HG03045 (cell line): ENCODE data around the gene KIF7.
"Not testable (repeated sequence)": the region's sequence is repeated elsewhere in the genome, so short reads cannot be mapped to it uniquely, and the experiment has no call there.

Experiments used
- ATAC-seq: cut with Tn5 transposase; IDR thresholded peaks from one replicate; pipeline ENCODE4 v1.9.1; 2021; ENCODE audit warnings: mild to moderate bottlenecking, moderate library complexity; ENCODE audit not compliant: unreplicated experiment

Gene KIF7, protein sequence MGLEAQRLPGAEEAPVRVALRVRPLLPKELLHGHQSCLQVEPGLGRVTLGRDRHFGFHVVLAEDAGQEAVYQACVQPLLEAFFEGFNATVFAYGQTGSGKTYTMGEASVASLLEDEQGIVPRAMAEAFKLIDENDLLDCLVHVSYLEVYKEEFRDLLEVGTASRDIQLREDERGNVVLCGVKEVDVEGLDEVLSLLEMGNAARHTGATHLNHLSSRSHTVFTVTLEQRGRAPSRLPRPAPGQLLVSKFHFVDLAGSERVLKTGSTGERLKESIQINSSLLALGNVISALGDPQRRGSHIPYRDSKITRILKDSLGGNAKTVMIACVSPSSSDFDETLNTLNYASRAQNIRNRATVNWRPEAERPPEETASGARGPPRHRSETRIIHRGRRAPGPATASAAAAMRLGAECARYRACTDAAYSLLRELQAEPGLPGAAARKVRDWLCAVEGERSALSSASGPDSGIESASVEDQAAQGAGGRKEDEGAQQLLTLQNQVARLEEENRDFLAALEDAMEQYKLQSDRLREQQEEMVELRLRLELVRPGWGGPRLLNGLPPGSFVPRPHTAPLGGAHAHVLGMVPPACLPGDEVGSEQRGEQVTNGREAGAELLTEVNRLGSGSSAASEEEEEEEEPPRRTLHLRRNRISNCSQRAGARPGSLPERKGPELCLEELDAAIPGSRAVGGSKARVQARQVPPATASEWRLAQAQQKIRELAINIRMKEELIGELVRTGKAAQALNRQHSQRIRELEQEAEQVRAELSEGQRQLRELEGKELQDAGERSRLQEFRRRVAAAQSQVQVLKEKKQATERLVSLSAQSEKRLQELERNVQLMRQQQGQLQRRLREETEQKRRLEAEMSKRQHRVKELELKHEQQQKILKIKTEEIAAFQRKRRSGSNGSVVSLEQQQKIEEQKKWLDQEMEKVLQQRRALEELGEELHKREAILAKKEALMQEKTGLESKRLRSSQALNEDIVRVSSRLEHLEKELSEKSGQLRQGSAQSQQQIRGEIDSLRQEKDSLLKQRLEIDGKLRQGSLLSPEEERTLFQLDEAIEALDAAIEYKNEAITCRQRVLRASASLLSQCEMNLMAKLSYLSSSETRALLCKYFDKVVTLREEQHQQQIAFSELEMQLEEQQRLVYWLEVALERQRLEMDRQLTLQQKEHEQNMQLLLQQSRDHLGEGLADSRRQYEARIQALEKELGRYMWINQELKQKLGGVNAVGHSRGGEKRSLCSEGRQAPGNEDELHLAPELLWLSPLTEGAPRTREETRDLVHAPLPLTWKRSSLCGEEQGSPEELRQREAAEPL (N-terminal part only)

GRCh38 chr15:89654847-89655805, at the start of gene KIF7:
Gene KIF7, minus strand, starts transcription at chr15:89655467. Its CDS starts 2,537 bp downstream, at chr15:89652930.
- ATAC-seq = no peak

GRCh38 chr15:89704411-89704810, 49.1 kb upstream of the KIF7 start:
- ATAC-seq = no peak

DNA sequence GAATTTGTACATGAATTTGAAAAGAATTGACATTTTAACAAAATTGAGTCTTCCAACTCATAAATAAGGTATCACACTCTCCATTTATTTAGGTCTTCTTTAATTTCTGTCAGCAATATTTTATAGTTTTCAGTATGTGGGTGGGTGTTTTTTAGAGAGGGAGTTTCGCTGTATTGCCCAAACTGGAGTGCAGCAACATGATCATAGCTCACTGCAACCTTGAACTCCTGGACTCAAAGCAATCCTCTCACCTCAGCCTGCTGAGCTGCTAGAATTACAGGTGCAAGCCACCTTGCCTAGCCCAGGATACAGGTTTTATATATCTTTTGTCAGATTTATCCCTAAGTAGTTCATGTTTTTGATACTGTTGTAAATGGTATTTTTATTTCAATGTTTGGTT, 39.9 kb upstream of the KIF7 start:
- no peak for ATAC-seq

DNA sequence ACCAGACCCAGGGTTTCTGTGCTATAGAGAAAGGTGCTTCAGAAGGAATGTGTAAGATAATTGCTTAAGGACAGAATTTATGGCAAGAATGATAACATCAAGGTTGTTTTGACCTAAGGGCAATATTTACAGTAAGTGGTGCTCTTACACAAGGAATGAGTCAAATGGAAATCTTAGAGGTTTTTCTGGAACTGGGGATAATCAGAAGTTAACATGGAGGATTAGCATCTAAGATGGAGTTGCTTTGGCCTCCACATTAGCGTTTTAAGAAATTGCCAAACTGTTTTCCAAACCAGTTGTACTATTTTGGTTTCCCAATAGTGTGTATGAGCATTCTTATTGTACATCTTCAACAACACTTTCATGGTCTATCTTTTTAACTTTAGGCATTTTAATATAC, 38.4 kb upstream of the KIF7 start:
- ATAC-seq = no peak

DNA sequence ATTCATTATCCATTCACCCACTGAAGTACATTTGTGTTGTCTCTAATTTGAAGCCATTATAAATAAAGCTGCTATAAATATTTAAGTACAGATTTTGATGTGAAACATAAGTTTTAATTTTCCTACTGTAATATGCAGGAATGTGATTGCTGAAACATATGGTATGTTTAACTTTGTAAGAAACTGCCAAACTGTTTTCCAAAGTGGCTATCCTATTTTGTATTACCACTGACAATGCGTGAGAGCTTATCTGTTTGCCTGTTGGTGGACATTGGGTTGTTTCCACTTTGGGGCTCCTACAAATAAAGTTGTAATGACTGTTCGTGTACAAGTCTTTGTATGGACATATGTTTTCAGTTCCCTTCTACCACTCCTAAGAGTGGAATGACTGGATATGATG, 37.8 kb upstream of the KIF7 start:
- ATAC-seq = no peak

- ATAC-seq = peak; percentile 95
Observed at GRCh38 chr15:89690276-89691218, 35.3 kb upstream of the KIF7 start, which contains the start of the genes PEX11A and WDR93. Gene PEX11A, minus strand, starts transcription at chr15:89690754. Its CDS starts 122 bp downstream, at chr15:89690632. Gene WDR93, plus strand, starts transcription at chr15:89690811. Its CDS starts 10,936 bp downstream, at chr15:89701747.

- ATAC-seq = not testable (repeated sequence)
Observed at GRCh38 chr15:89689930-89690275, 34.6 kb upstream of the KIF7 start.

DNA sequence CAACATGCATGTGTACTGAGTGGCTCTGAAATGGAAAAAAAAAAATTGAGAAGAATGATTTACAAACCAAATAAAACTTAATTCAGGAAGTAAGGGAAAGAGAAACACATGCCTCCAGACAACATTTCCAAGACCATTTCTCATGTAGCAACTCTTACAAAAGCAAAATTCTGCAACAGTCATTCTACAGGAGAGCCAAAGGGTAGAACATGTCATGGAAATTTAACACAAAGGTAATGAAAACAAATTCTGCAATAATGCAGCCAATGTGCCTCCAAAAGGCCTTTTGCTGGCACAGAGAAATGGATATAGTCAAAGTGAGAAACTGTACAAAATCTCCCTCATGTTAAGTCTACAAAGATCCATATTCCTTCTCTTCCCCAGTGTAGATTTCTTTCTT, 31.3 kb upstream of the KIF7 start:
- ATAC-seq = no peak

GRCh38 chr15:89685995-89686394, 30.7 kb upstream of the KIF7 start:
- ATAC-seq = no peak

DNA sequence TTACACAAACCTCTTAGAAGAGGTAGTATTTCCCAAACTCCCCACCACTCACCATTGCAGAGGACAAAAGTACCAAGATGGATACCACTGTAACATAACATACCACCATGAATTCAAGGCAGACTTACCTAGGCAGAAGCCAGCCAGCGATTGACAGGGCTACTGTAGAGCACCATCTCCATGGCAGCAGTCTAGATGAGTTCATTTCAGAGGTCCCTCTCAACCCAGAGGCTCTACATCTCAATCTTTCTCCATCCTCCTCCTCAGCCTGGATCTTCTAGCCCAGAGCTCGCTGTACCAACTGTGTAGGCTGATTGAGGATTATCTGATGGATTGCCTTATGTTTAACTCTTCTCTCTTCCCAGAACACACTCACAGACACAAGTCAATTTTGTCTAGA, 25.9 kb upstream of the KIF7 start:
- no peak for ATAC-seq

- ATAC-seq = no peak
Observed at GRCh38 chr15:89680282-89680873, 25.1 kb upstream of the KIF7 start.

GRCh38 chr15:89679212-89679611, 23.9 kb upstream of the KIF7 start, which contains the start of gene PLIN1:
Gene PLIN1, minus strand, starts transcription at chr15:89679367. Its CDS starts 1,878 bp downstream, at chr15:89677489.
- ATAC-seq = no peak

DNA sequence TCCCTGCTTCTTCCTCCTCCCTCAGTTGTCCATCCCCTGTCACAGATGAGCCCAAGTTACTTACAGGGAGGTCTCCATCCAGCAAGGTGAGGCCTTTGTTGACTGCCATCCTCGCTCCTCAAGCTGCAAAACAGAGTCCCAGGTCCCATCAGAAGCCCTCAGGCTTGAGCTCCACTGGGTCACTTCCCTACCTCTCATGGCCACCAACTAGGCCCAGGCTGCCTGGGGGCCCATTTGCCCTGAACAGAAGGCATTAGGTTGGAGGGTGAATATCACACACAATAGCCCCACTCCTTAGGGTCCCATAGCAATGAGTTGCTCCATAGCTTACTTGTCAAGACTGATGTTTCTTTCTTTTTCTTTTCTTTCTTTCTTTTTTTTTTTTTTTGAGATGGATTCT, 22.1 kb upstream of the KIF7 start:
- no peak for ATAC-seq

GRCh38 chr15:89675606-89676005, 20.3 kb upstream of the KIF7 start:
- no peak for ATAC-seq

DNA sequence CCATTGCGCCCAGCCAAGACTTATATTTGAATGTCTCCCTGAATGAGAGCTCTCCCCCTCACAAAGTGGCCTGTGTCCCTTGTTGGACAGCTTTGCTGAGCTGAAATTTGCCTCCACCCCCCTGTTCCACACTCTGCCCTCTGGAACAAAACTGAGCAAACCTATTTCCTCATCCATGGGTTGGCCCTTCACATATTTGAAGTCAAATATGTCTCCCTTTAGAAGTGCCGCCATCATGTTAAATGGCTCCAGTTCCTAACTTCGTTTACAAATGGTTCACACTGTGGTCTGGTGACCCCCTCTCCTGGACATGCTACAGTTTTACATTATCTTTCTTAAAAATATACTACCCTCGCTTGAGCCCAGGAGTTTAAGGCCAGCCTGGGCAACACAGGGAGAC, 19.3 kb upstream of the KIF7 start:
- no peak for ATAC-seq

- ATAC-seq = no peak
Observed at GRCh38 chr15:89673165-89673512, 17.9 kb upstream of the KIF7 start.

DNA sequence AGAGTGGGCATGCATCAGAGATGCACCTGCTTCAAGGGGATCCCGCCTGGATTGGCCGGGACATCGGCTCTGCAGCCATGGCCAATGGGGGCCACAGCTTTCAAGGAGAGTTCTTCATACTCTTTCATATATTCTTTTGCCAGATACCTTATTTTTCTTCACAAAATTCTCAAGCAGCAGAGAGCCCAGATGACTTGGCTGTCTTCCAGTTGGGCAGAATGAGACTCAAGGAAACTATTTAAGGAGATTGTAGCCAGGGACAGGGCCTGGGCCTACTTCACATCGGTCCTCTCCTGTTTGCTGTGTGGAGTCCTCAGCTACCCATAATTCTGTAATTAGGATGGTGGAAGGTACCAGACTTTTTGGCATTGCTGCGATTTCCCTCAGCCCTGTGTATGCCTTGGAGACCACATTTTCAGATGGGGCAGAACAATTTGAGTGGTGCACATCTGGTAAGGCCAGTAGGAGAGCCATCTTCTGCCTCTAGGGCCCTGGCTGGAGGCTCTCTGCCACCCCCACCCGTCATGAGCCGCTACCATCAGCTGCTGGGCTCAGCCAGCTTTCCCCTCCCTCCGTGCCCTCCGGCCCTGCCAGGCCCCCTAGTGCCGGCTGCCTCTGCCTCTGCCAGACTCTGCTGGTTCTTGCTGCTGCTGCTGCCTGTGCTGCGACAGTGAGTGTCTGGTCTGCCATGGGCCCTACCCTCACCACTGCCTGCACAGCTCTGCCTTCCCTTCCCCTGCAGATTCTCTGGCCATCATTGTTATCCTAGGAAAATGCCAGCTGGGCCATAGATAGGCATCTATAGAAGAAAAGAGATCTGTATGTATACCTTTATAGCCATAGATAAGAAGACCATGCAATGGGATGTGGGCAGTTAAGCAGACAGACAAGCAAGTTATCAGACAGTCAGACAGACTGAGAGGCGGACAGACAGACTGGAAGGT, 17.2 kb upstream of the KIF7 start:
- no peak for ATAC-seq
